SU-DHL-6 (cell line): ENCODE results near the gene RAD9A.

Experiments used
- H2AFZ ChIP-seq: fragments of 200-600 bp; sonication (generic); 2 replicates; pipeline ENCODE4 v1.6.1; 2014; ENCODE audit warnings: low read depth, mild to moderate bottlenecking, moderate library complexity, mixed read lengths, antibody characterized with exemption, low read length; ENCODE audit not compliant: severe bottlenecking
- H3F3A ChIP-seq: fragments of 200-600 bp; shearing (Covaris generic); 2 replicates; pipeline ENCODE4 v1.6.0; 2016; ENCODE audit warnings: antibody characterized with exemption, mild to moderate bottlenecking; ENCODE audit not compliant: insufficient read depth
- H3K27ac ChIP-seq: fragments of 200-600 bp; sonication (generic); 2 replicates; pipeline ENCODE4 v1.5.1; 2016; ENCODE audit warnings: low read depth, mild to moderate bottlenecking, low read length, moderate library complexity, mixed read lengths
- H3K27me3 ChIP-seq: fragments of 200-600 bp; sonication (generic), shearing (Covaris generic); 2 replicates; pipeline ENCODE4 v1.6.0; 2014; ENCODE audit warnings: mild to moderate bottlenecking, low read length
- H3K36me3 ChIP-seq: fragments of 200-600 bp; sonication (generic); 2 replicates; pipeline ENCODE4 v1.6.1; 2014; ENCODE audit warnings: mild to moderate bottlenecking, low read length, mixed read lengths
- H3K4me2 ChIP-seq: fragments of 300-600, 200-600 bp; shearing (Covaris generic), sonication (generic); 2 replicates; pipeline ENCODE4 v1.6.0; 2014; ENCODE audit warnings: low read length, low read depth, mild to moderate bottlenecking; ENCODE audit not compliant: poor library complexity, severe bottlenecking
- H3K4me3 ChIP-seq: fragments of 200-600 bp; sonication (generic); 2 replicates; pipeline ENCODE4 v1.5.1; 2014; ENCODE audit warnings: antibody characterized with exemption, low read length, mild to moderate bottlenecking, mixed read lengths; ENCODE audit not compliant: insufficient read depth, poor library complexity, severe bottlenecking
- H3K79me2 ChIP-seq: fragments of 200-600 bp; sonication (generic); 2 replicates; pipeline ENCODE4 v1.6.1; 2014; ENCODE audit warnings: mild to moderate bottlenecking, low read length, moderate library complexity; ENCODE audit not compliant: insufficient read depth
- H3K9ac ChIP-seq: fragments of 200-600 bp; sonication (generic); 2 replicates; pipeline ENCODE4 v1.7.0; 2014; ENCODE audit warnings: mild to moderate bottlenecking, low read length
- H3K9me2 ChIP-seq: fragments of 200-600 bp; sonication (generic); replicated peaks from 2 replicates; pipeline ENCODE4 v1.6.1; 2014; ENCODE audit warnings: low read length; ENCODE audit not compliant: insufficient read depth
- H3K9me3 ChIP-seq: fragments of 200-600 bp; sonication (generic); 2 replicates; pipeline ENCODE4 v1.6.1; 2014; ENCODE audit warnings: low read length, mixed read lengths; ENCODE audit not compliant: insufficient read depth
- H4K20me1 ChIP-seq: fragments of 200-600 bp; sonication (generic); 2 replicates; pipeline ENCODE4 v1.6.1; 2014; ENCODE audit warnings: low read depth, mild to moderate bottlenecking, antibody characterized with exemption, low read length, moderate library complexity, mixed read lengths
- CTCF ChIP-seq: fragments of 200-600 bp; sonication (generic); IDR thresholded peaks from one replicate; pipeline ENCODE4 v1.5.1; 2017; ENCODE audit warnings: antibody characterized with exemption, mild to moderate bottlenecking, low read length, moderate library complexity; ENCODE audit not compliant: insufficient read depth, poor library complexity, severe bottlenecking
- EZH2phosphoT487 ChIP-seq: fragments of 200-600 bp; sonication (generic), shearing (Covaris generic); conservative IDR thresholded peaks from 2 replicates; pipeline ENCODE4 v1.6.1; 2018; ENCODE audit warnings: mild to moderate bottlenecking, antibody characterized with exemption, low read length, moderate library complexity, mixed read lengths

The RAD9A gene

GRCh38 chr11:67356864-67357561 lies 34.8 kb upstream of the RAD9A start:
- no peaks in the 10 kb centered on the region for H4K20me1 ChIP-seq
- H3K9me3 ChIP-seq = no peaks in the 10 kb centered on the region
- peak overlapping the region; percentile 45 for H3K4me3 ChIP-seq
- no peaks in the 10 kb centered on the region for H3K9me2 ChIP-seq
- no peaks in the 10 kb centered on the region for H3K36me3 ChIP-seq
- H3F3A ChIP-seq = peaks cover 21% of the 10 kb centered on the region
- H3K27ac ChIP-seq = peak overlapping the region; percentile 96
- peak overlapping the region; percentile 30 for H2AFZ ChIP-seq
- H3K79me2 ChIP-seq = no peaks in the 10 kb centered on the region
- no peaks in the 10 kb centered on the region for H3K27me3 ChIP-seq
- H3K4me2 ChIP-seq = peak overlapping the region; percentile 64
- TF ChIP-seq CTCF (peak; percentile 99), EZH2phosphoT487 (no peak)
- H3K9ac ChIP-seq = peak overlapping the region; percentile 64

GRCh38 chr11:67357831-67358670 lies 33.7 kb upstream of the RAD9A start:
- H3K4me3 ChIP-seq = no peak overlapping the region
- no peaks in the 10 kb centered on the region for H3K9me2 ChIP-seq
- H3K36me3 ChIP-seq = no peaks in the 10 kb centered on the region
- H3K27ac ChIP-seq = no peak overlapping the region
- TF ChIP-seq CTCF = no peak
- TF ChIP-seq EZH2phosphoT487 = no peak
- no peaks in the 10 kb centered on the region for H3K27me3 ChIP-seq
- H3F3A ChIP-seq = peaks cover 21% of the 10 kb centered on the region
- H4K20me1 ChIP-seq = no peaks in the 10 kb centered on the region
- no peak overlapping the region for H3K4me2 ChIP-seq
- no peak overlapping the region for H3K9ac ChIP-seq
- no peaks in the 10 kb centered on the region for H3K9me3 ChIP-seq
- no peak overlapping the region for H2AFZ ChIP-seq
- H3K79me2 ChIP-seq = no peaks in the 10 kb centered on the region

GRCh38 chr11:67364169-67364568 lies 27.6 kb upstream of the RAD9A start:
- H3K9me2 ChIP-seq = no peaks in the 10 kb centered on the region
- no peaks in the 10 kb centered on the region for H3K79me2 ChIP-seq
- H3K27me3 ChIP-seq = no peaks in the 10 kb centered on the region
- no peaks in the 10 kb centered on the region for H3K36me3 ChIP-seq
- H4K20me1 ChIP-seq = no peaks in the 10 kb centered on the region
- H3K4me3 ChIP-seq = no peak overlapping the region
- no peak overlapping the region for H3K9ac ChIP-seq
- no peaks in the 10 kb centered on the region for H3K9me3 ChIP-seq
- no peak overlapping the region for H3K4me2 ChIP-seq
- H2AFZ ChIP-seq = no peak overlapping the region
- TF ChIP-seq EZH2phosphoT487 (no peak), CTCF (no peak)
- H3F3A ChIP-seq = no peaks in the 10 kb centered on the region
- no peak overlapping the region for H3K27ac ChIP-seq
